Measurements from ENCODE around the gene ABAT.
A peak's percentile ranks its signal among the peaks of the same experiment; 100 is the strongest.

DNA sequence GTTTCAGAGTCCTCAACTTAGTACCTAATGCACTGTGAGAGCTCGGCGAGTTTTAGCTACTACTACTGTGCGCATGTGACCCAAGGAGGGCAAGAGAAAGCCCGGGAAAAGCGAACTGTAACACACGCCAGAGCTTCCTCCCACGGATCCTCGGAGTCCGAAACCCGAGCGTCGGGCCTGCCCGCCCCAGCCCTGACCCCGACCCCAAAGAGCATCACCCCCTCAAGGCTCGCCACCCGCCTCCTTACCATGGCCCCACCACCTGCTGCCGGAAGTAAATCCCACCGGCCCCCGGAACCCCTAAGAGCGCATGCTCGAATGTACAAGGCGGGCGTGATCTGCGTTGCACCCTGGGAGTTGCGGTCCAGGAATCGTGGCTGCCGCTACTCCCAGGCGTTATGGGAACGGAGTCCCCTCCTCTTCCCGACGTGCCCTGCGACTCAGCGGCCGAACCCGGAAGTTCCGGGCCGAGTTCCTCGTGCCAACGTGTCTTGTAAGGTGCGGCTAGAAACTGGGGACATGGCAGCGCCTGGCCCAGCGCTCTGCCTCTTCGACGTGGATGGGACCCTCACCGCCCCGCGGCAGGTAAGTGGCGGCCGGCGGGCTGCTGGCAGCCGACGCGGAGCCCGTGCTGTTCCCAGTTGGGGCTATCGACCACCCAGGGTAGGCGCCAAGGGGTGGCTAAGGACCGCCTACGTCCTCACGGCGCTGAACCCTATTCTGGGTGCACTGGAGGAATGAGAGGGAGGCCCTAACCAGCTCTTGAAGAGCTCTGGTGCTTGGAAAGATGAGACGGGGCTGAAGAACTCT is 123.2 kb downstream of the ABAT start, which contains the start of the genes PMM2 and TMEM186:
- TF ChIP-seq, protein P1, sequence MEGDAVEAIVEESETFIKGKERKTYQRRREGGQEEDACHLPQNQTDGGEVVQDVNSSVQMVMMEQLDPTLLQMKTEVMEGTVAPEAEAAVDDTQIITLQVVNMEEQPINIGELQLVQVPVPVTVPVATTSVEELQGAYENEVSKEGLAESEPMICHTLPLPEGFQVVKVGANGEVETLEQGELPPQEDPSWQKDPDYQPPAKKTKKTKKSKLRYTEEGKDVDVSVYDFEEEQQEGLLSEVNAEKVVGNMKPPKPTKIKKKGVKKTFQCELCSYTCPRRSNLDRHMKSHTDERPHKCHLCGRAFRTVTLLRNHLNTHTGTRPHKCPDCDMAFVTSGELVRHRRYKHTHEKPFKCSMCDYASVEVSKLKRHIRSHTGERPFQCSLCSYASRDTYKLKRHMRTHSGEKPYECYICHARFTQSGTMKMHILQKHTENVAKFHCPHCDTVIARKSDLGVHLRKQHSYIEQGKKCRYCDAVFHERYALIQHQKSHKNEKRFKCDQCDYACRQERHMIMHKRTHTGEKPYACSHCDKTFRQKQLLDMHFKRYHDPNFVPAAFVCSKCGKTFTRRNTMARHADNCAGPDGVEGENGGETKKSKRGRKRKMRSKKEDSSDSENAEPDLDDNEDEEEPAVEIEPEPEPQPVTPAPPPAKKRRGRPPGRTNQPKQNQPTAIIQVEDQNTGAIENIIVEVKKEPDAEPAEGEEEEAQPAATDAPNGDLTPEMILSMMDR (IDR thresholded peaks at IDR 0.05), result peak in 1 of 3 donors; percentile 24
- TF ChIP-seq EP300 (IDR thresholded peaks at IDR 0.05) (no peak), POLR2A (IDR thresholded peaks at IDR 0.05) (peak; percentile 32)

Data from ovary (tissue), 3 donors.